PFSK-1 (cell line): ENCODE measurements around the gene PILRA.

Experiments
- FOXP2 ChIP-seq: optimal IDR thresholded peaks from 2 replicates; pipeline ENCODE3; 2011; ENCODE audit warnings: borderline replicate concordance, control low read depth, inconsistent platforms; ENCODE audit not compliant: insufficient read depth; ENCODE audit errors: extremely low read length, extremely low read depth
- POLR2AphosphoS5 ChIP-seq: IDR thresholded peaks from 2 replicates; pipeline ENCODE4 v1.6.1; 2012; ENCODE audit warnings: low read depth, mild to moderate bottlenecking, control low read depth, low read length, moderate library complexity
- REST ChIP-seq, 2 experiments: IDR thresholded peaks; 2 replicates each; pipeline versions ENCODE4 v1.6.1 to v1.8.0; 2011 to 2012; ENCODE audit warnings: low read depth in 2 of 2, low read length in 2 of 2, control low read depth in 1 of 2, inconsistent platforms in 1 of 2, mild to moderate bottlenecking in 1 of 2, moderate library complexity in 1 of 2; ENCODE audit not compliant: insufficient read depth in 1 of 2
- SIN3A ChIP-seq: IDR thresholded peaks from 2 replicates; pipeline ENCODE4 v1.6.1; 2012; ENCODE audit warnings: mild to moderate bottlenecking, low read length, moderate library complexity, borderline replicate concordance; ENCODE audit not compliant: insufficient read depth
- TAF1 ChIP-seq: IDR thresholded peaks from 2 replicates; pipeline ENCODE4 v1.6.1; 2012; ENCODE audit warnings: low read length, control low read depth, borderline replicate concordance; ENCODE audit not compliant: insufficient read depth

The PILRA gene

GRCh38 chr7:100372694-100373093, 593 bp upstream of the PILRA start:
- TF ChIP-seq SIN3A = no peak
- TF ChIP-seq FOXP2 = no peak
- no peak for TF ChIP-seq TAF1
- no peak for TF ChIP-seq REST (IDR thresholded peaks at IDR 0.05; ENCODE audit: insufficient read depth in 1 of 2, low read depth in 2 of 2, low read length in 2 of 2)
- TF ChIP-seq POLR2AphosphoS5 = no peak

- TF ChIP-seq POLR2AphosphoS5 = no peak
- no peak for TF ChIP-seq SIN3A
- TF ChIP-seq REST (IDR thresholded peaks at IDR 0.05; ENCODE audit: insufficient read depth in 1 of 2, low read depth in 2 of 2, low read length in 2 of 2) = no peak
Measured at GRCh38 chr7:100374601-100375000, 1.3 kb downstream of the PILRA start.

- TF ChIP-seq FOXP2 = no peak
Measured at GRCh38 chr7:100376066-100376465, 2.8 kb downstream of the PILRA start.

GRCh38 chr7:100378114-100378755, 4.9 kb downstream of the PILRA start:
- TF ChIP-seq POLR2AphosphoS5 = no peak
- no peak for TF ChIP-seq FOXP2
- TF ChIP-seq SIN3A = no peak
- TF ChIP-seq TAF1 = no peak

GRCh38 chr7:100380196-100380595, 6.9 kb downstream of the PILRA start:
- TF ChIP-seq FOXP2 (no peak), TAF1 (no peak), POLR2AphosphoS5 (no peak), SIN3A (no peak), REST (IDR thresholded peaks at IDR 0.05; ENCODE audit: insufficient read depth in 1 of 2, low read depth in 2 of 2, low read length in 2 of 2) (no peak)

- TF ChIP-seq FOXP2 (no peak), POLR2AphosphoS5 (no peak)
Measured at GRCh38 chr7:100384628-100385294, 11.5 kb downstream of the PILRA start.

GRCh38 chr7:100386940-100387339, 13.7 kb downstream of the PILRA start:
- TF ChIP-seq REST (IDR thresholded peaks at IDR 0.05; ENCODE audit: insufficient read depth in 1 of 2, low read depth in 2 of 2, low read length in 2 of 2) (no peak), FOXP2 (no peak), TAF1 (no peak), POLR2AphosphoS5 (no peak), SIN3A (no peak)
